Kidney epithelial cell (primary cell): Measurements from ENCODE around the gene ADAMTS2. TPM values are rescaled to one million over a fixed set of nuclear protein-coding genes. Genes with fewer than 3 reads are reported as not detected.

Experiments used
- DNase-seq: peaks from one replicate; pipeline ENCODE4 v3.0.0-alpha.2; 2010; ENCODE audit warnings: low read depth
- H3K27me3 ChIP-seq: 2 replicates; pipeline ENCODE4 v1.6.0; 2011; ENCODE audit warnings: low read length; ENCODE audit not compliant: control insufficient read depth, insufficient read depth
- H3K36me3 ChIP-seq: 2 replicates; pipeline ENCODE4 v1.5.1; 2011; ENCODE audit warnings: low read length; ENCODE audit not compliant: control insufficient read depth, insufficient read depth
- H3K4me3 ChIP-seq: 2 replicates; pipeline ENCODE4 v1.5.1; 2011; ENCODE audit warnings: low read depth, mild to moderate bottlenecking, control low read depth, low read length
- CTCF ChIP-seq: IDR thresholded peaks from 2 replicates; pipeline ENCODE4 v1.5.1; 2011; ENCODE audit warnings: mild to moderate bottlenecking, moderate library complexity, low read length, control low read depth, inconsistent platforms; ENCODE audit not compliant: insufficient read depth, poor library complexity, severe bottlenecking
- total RNA-seq: library from RNA; depleted of rRNA; stranded (reverse); fragments of >200 nt; gene quantifications from 2 replicates; pipeline ENCODE4 v1.2.3, GENCODE V29; 2015

The ADAMTS2 gene
- total RNA-seq, 1 donor from 2014 or later = 1.8 TPM

- Histone ChIP-seq H3K4me3 (no peak overlapping the region), H3K27me3 (no peaks in the 10 kb centered on the region), H3K36me3 (no peaks in the 10 kb centered on the region)
- TF ChIP-seq CTCF = no peak
- DNase-seq = no peak
These were observed 28.8 kb upstream of the ADAMTS2 start for GRCh38 chr5:179373961-179374505.

GRCh38 chr5:179373101-179373934 lies 28.1 kb upstream of the ADAMTS2 start:
- DNase-seq = no peak
- H3K4me3 ChIP-seq = no peak overlapping the region
- no peak for TF ChIP-seq CTCF
- H3K27me3 ChIP-seq = no peaks in the 10 kb centered on the region
- H3K36me3 ChIP-seq = no peaks in the 10 kb centered on the region

- H3K36me3 ChIP-seq = no peaks in the 10 kb centered on the region
- H3K4me3 ChIP-seq = no peak overlapping the region
- DNase-seq = no peak
- H3K27me3 ChIP-seq = no peaks in the 10 kb centered on the region
- TF ChIP-seq CTCF = no peak
These were observed 26.7 kb upstream of the ADAMTS2 start for GRCh38 chr5:179371681-179372680.

GRCh38 chr5:179371121-179371510 lies 25.9 kb upstream of the ADAMTS2 start:
- TF ChIP-seq CTCF = no peak
- no peak overlapping the region for H3K4me3 ChIP-seq
- no peak for DNase-seq
- no peaks in the 10 kb centered on the region for H3K27me3 ChIP-seq
- no peaks in the 10 kb centered on the region for H3K36me3 ChIP-seq

- H3K4me3 ChIP-seq = no peak overlapping the region
- no peak for DNase-seq
- TF ChIP-seq CTCF = no peak
- H3K27me3 ChIP-seq = no peaks in the 10 kb centered on the region
- H3K36me3 ChIP-seq = no peaks in the 10 kb centered on the region
These were observed 25.3 kb upstream of the ADAMTS2 start for GRCh38 chr5:179370490-179371120.
